Measurements from ENCODE around the gene SPAAR. TPM values are rescaled to one million over a fixed set of nuclear protein-coding genes. Genes with fewer than 3 reads are reported as not detected.

The SPAAR gene
- 0.29 and 0.72 TPM in 2 replicates for total RNA-seq

- TF ChIP-seq CTCF (IDR thresholded peaks at IDR 0.05; ENCODE audit: extremely low read depth, low read depth, low read length), result no peak
- H3K9me3 ChIP-seq (ENCODE audit: low read depth, low read length), result no peaks in the 10 kb centered on the region
- no peaks in the 10 kb centered on the region for H3K27me3 ChIP-seq (ENCODE audit: insufficient read depth, low read length)
- peaks cover 54% of the 10 kb centered on the region for H3K4me1 ChIP-seq (ENCODE audit: insufficient read depth, low read length)
- peak within 1 kb of the TSS; percentile 49 for H2AFZ ChIP-seq (ENCODE audit: low read length)
- peak within 1 kb of the TSS; percentile 95 for H3K27ac ChIP-seq (ENCODE audit: low read depth, low read length)
- H3K36me3 ChIP-seq (ENCODE audit: insufficient read depth, low read length), result no peaks in the 10 kb centered on the region
- DNase-seq (ENCODE audit: insufficient read length, low spot score, missing footprints), result peak; percentile 21
- H3K4me2 ChIP-seq (ENCODE audit: insufficient read depth, low read length), result peak within 1 kb of the TSS; percentile 57
- peaks cover 4% of the 10 kb centered on the region for H3K79me2 ChIP-seq (ENCODE audit: insufficient read depth, low read length)
- peak within 1 kb of the TSS; percentile 56 for H3K4me3 ChIP-seq (ENCODE audit: insufficient read depth, low read length)
- no peaks in the 10 kb centered on the region for H4K20me1 ChIP-seq (ENCODE audit: insufficient read depth, low read length)
Observed at GRCh38 chr9:35909274-35909673, at the start of gene SPAAR. TSS of gene SPAAR (plus strand) at chr9:35909490. CDS start at chr9:35910464, 974 bp downstream.

- Histone ChIP-seq H4K20me1 (ENCODE audit: insufficient read depth, low read length) (no peaks in the 10 kb centered on the region), H3K4me2 (ENCODE audit: insufficient read depth, low read length) (peak overlapping the region; percentile 11), H3K79me2 (ENCODE audit: insufficient read depth, low read length) (no peaks in the 10 kb centered on the region), H3K4me3 (ENCODE audit: insufficient read depth, low read length) (no peak overlapping the region), H3K9me3 (ENCODE audit: low read depth, low read length) (no peaks in the 10 kb centered on the region), H3K27ac (ENCODE audit: low read depth, low read length) (no peak overlapping the region), H3K27me3 (ENCODE audit: insufficient read depth, low read length) (peaks cover 37% of the 10 kb centered on the region), H2AFZ (ENCODE audit: low read length) (no peak overlapping the region), H3K4me1 (ENCODE audit: insufficient read depth, low read length) (peaks cover 6% of the 10 kb centered on the region), H3K36me3 (ENCODE audit: insufficient read depth, low read length) (no peaks in the 10 kb centered on the region)
- TF ChIP-seq CTCF (IDR thresholded peaks at IDR 0.05; ENCODE audit: extremely low read depth, low read depth, low read length), result no peak
- DNase-seq (ENCODE audit: insufficient read length, low spot score, missing footprints), result no peak
Observed at GRCh38 chr9:35859990-35860339, 49.3 kb upstream of the SPAAR start.

- H3K4me1 ChIP-seq (ENCODE audit: insufficient read depth, low read length), result peaks cover 6% of the 10 kb centered on the region
- H3K36me3 ChIP-seq (ENCODE audit: insufficient read depth, low read length), result no peaks in the 10 kb centered on the region
- H3K9me3 ChIP-seq (ENCODE audit: low read depth, low read length), result no peaks in the 10 kb centered on the region
- no peak overlapping the region for H3K4me2 ChIP-seq (ENCODE audit: insufficient read depth, low read length)
- H3K27me3 ChIP-seq (ENCODE audit: insufficient read depth, low read length), result peaks cover 37% of the 10 kb centered on the region
- no peak overlapping the region for H3K4me3 ChIP-seq (ENCODE audit: insufficient read depth, low read length)
- H3K79me2 ChIP-seq (ENCODE audit: insufficient read depth, low read length), result no peaks in the 10 kb centered on the region
- H4K20me1 ChIP-seq (ENCODE audit: insufficient read depth, low read length), result no peaks in the 10 kb centered on the region
- H2AFZ ChIP-seq (ENCODE audit: low read length), result no peak overlapping the region
- TF ChIP-seq CTCF (IDR thresholded peaks at IDR 0.05; ENCODE audit: extremely low read depth, low read depth, low read length), result no peak
- no peak overlapping the region for H3K27ac ChIP-seq (ENCODE audit: low read depth, low read length)
- no peak for DNase-seq (ENCODE audit: insufficient read length, low spot score, missing footprints)
Observed at GRCh38 chr9:35861161-35861897, 48.0 kb upstream of the SPAAR start.

GRCh38 chr9:35862328-35862727, 47.0 kb upstream of the SPAAR start:
- Histone ChIP-seq H3K4me3 (ENCODE audit: insufficient read depth, low read length) (no peak overlapping the region), H3K27ac (ENCODE audit: low read depth, low read length) (no peak overlapping the region), H3K4me2 (ENCODE audit: insufficient read depth, low read length) (no peak overlapping the region), H3K9me3 (ENCODE audit: low read depth, low read length) (no peaks in the 10 kb centered on the region), H3K27me3 (ENCODE audit: insufficient read depth, low read length) (peaks cover 37% of the 10 kb centered on the region), H3K4me1 (ENCODE audit: insufficient read depth, low read length) (peaks cover 6% of the 10 kb centered on the region), H4K20me1 (ENCODE audit: insufficient read depth, low read length) (no peaks in the 10 kb centered on the region), H3K79me2 (ENCODE audit: insufficient read depth, low read length) (no peaks in the 10 kb centered on the region), H2AFZ (ENCODE audit: low read length) (no peak overlapping the region), H3K36me3 (ENCODE audit: insufficient read depth, low read length) (no peaks in the 10 kb centered on the region)
- no peak for DNase-seq (ENCODE audit: insufficient read length, low spot score, missing footprints)
- TF ChIP-seq CTCF (IDR thresholded peaks at IDR 0.05; ENCODE audit: extremely low read depth, low read depth, low read length), result no peak
